KOPT-K1 (cell line): ENCODE measurements around the gene KCNJ1.

Experiments
- H3K27ac ChIP-seq: fragments of 200-600 bp; sonication (generic); 2 replicates; pipeline ENCODE4 v1.5.1; 2016; ENCODE audit warnings: antibody characterized with exemption, mild to moderate bottlenecking, low read depth, low read length; ENCODE audit not compliant: poor library complexity, severe bottlenecking
- H3K36me3 ChIP-seq: fragments of 200-600 bp; sonication (generic); 2 replicates; pipeline ENCODE4 v1.5.1; 2017; ENCODE audit warnings: antibody characterized with exemption, mild to moderate bottlenecking, low read length, moderate library complexity; ENCODE audit not compliant: insufficient read depth
- H3K9me3 ChIP-seq: fragments of 200-600 bp; sonication (generic); 2 replicates; pipeline ENCODE4 v1.5.1; 2017; ENCODE audit warnings: antibody characterized with exemption, low read length, mild to moderate bottlenecking; ENCODE audit not compliant: insufficient read depth, poor library complexity, severe bottlenecking

Gene KCNJ1

GRCh38 chr11:128905345-128906184, 38.5 kb upstream of the KCNJ1 start:
- H3K9me3 ChIP-seq, result no peaks in the 10 kb centered on the region
- peak overlapping the region; percentile 71 for H3K27ac ChIP-seq
- no peaks in the 10 kb centered on the region for H3K36me3 ChIP-seq

DNA sequence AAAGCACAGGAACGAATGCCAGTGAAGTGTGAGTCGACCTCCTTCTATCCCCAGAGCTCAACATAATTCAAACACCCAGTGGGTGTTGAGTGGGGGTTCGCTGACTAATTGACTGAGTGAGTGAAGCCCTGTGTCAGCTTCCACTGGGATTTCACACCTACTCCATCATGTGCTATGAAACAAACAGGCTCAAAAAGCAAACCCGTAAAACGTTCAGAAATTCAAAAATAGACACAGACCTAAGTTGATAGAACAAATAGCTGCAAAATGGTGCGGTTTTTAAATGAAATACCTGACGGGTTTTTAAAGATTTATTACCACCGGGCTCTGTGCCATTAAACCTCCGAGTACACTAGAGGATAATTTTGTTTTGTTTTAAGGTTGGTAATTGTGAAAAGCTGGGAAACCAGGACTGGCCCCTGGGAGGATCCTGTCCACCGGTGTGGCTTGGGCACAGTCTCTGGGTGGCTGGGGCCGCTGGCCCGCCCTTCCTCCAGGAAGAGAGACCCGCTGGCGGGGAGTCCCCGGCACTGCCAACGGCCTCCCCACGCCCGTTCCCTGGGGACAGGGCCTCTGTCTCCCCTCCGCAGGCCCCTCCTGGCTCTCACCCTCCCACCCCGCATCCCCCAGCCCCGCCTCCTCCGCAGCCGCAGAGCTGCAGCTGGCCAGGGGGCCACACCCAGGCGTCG, 37.7 kb upstream of the KCNJ1 start:
- H3K36me3 ChIP-seq, result no peaks in the 10 kb centered on the region
- H3K27ac ChIP-seq, result peak overlapping the region; percentile 71
- H3K9me3 ChIP-seq, result no peaks in the 10 kb centered on the region

DNA sequence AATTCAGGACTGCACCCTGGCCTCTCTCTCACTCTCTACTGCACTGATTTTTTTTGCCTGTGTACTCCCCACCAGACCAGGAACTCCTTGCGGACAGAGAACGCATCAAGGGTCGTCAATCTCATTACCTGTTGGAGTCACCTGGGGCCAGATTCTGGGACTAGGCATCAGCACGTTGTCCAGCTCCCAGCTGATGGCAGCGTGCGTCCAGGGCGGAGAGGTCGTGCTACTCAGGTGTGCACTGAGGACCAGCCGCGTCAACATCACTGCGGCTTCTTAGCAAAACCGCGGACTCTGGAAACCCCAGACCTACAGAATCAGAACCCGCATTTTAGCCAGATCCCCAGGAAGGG, 37.2 kb upstream of the KCNJ1 start:
- Histone ChIP-seq H3K9me3 (no peaks in the 10 kb centered on the region), H3K36me3 (no peaks in the 10 kb centered on the region), H3K27ac (no peak overlapping the region)

- H3K9me3 ChIP-seq, result no peaks in the 10 kb centered on the region
- no peaks in the 10 kb centered on the region for H3K36me3 ChIP-seq
- H3K27ac ChIP-seq, result no peak overlapping the region
Observed at GRCh38 chr11:128903248-128904061, 36.4 kb upstream of the KCNJ1 start.

- no peaks in the 10 kb centered on the region for H3K36me3 ChIP-seq
- H3K27ac ChIP-seq, result no peak overlapping the region
- H3K9me3 ChIP-seq, result no peaks in the 10 kb centered on the region
Observed at GRCh38 chr11:128902515-128903066, 35.5 kb upstream of the KCNJ1 start.

- Histone ChIP-seq H3K9me3 (no peaks in the 10 kb centered on the region), H3K27ac (no peak overlapping the region), H3K36me3 (no peaks in the 10 kb centered on the region)
Observed at GRCh38 chr11:128901653-128902514, 34.8 kb upstream of the KCNJ1 start.

DNA sequence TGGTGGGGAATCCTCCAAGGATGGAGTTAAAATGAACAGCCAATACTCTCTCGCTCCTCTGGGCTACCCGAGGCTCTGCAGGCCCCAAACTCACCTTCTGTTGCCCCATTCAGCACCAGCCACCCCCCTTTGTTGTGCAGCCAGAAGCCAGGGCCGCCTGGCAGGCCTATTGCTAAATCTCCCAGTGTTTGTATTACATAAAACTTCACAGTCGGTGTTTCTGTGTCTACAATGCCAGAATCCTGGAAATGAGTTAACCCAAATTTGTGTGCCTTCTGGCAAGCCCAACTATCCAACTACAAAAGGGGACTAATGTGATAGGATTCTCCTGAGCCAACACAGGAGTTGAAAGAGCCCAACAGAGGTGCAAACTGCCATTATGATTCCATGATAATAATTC, 33.4 kb upstream of the KCNJ1 start:
- H3K9me3 ChIP-seq, result no peaks in the 10 kb centered on the region
- no peak overlapping the region for H3K27ac ChIP-seq
- H3K36me3 ChIP-seq, result no peaks in the 10 kb centered on the region

GRCh38 chr11:128898580-128899344, 31.7 kb upstream of the KCNJ1 start:
- Histone ChIP-seq H3K36me3 (no peaks in the 10 kb centered on the region), H3K27ac (no peak overlapping the region), H3K9me3 (no peaks in the 10 kb centered on the region)

GRCh38 chr11:128897826-128898225, 30.7 kb upstream of the KCNJ1 start:
- no peaks in the 10 kb centered on the region for H3K36me3 ChIP-seq
- no peaks in the 10 kb centered on the region for H3K9me3 ChIP-seq
- no peak overlapping the region for H3K27ac ChIP-seq

- Histone ChIP-seq H3K9me3 (no peaks in the 10 kb centered on the region), H3K27ac (no peak overlapping the region), H3K36me3 (no peaks in the 10 kb centered on the region)
Observed at GRCh38 chr11:128896356-128896755, 29.3 kb upstream of the KCNJ1 start.

GRCh38 chr11:128895526-128895925, 28.4 kb upstream of the KCNJ1 start:
- Histone ChIP-seq H3K9me3 (no peaks in the 10 kb centered on the region), H3K27ac (no peak overlapping the region), H3K36me3 (no peaks in the 10 kb centered on the region)

- Histone ChIP-seq H3K36me3 (no peaks in the 10 kb centered on the region), H3K27ac (no peak overlapping the region), H3K9me3 (no peaks in the 10 kb centered on the region)
Observed at GRCh38 chr11:128894685-128895084, 27.6 kb upstream of the KCNJ1 start.

GRCh38 chr11:128894286-128894681, 27.2 kb upstream of the KCNJ1 start:
- no peaks in the 10 kb centered on the region for H3K9me3 ChIP-seq
- no peak overlapping the region for H3K27ac ChIP-seq
- no peaks in the 10 kb centered on the region for H3K36me3 ChIP-seq
